H9 (cell line): Measurements from ENCODE around the gene CCDC174. TPM values are rescaled to one million over a fixed set of nuclear protein-coding genes. Genes with fewer than 3 reads are reported as not detected.

ENCODE experiments used
- DNase-seq: peaks from one replicate; pipeline ENCODE4 v3.0.0-alpha.2; 2017
- H2AFZ ChIP-seq: one replicate; pipeline ENCODE4 v1.6.1; 2013; ENCODE audit warnings: mild to moderate bottlenecking, low read length, control low read depth, moderate library complexity
- H2AK5ac ChIP-seq: 2 replicates; pipeline ENCODE4 v1.6.1; 2013; ENCODE audit warnings: low read length, control low read depth, mixed read lengths; ENCODE audit not compliant: insufficient read length
- H2BK120ac ChIP-seq: one replicate; pipeline ENCODE4 v1.6.1; 2013; ENCODE audit warnings: low read depth, mild to moderate bottlenecking, low read length, control low read depth, inconsistent platforms; ENCODE audit not compliant: poor library complexity, severe bottlenecking
- H2BK12ac ChIP-seq: 2 replicates; pipeline ENCODE4 v1.6.1; 2013; ENCODE audit warnings: low read length, control low read depth, mixed read lengths, low read depth; ENCODE audit not compliant: insufficient read length
- H2BK15ac ChIP-seq: 2 replicates; pipeline ENCODE4 v1.6.1; 2013; ENCODE audit warnings: low read depth, low read length, control low read depth
- H2BK20ac ChIP-seq: one replicate; pipeline ENCODE4 v1.6.1; 2013; ENCODE audit warnings: low read depth, mild to moderate bottlenecking, low read length, control low read depth, inconsistent platforms; ENCODE audit not compliant: poor library complexity, severe bottlenecking
- H2BK5ac ChIP-seq: 2 replicates; pipeline ENCODE4 v1.6.1; 2013; ENCODE audit warnings: low read length, control low read depth, mixed read lengths; ENCODE audit not compliant: insufficient read length
- H3K14ac ChIP-seq: 2 replicates; pipeline ENCODE4 v1.6.1; 2013; ENCODE audit warnings: low read length, control low read depth; ENCODE audit not compliant: insufficient read depth
- H3K18ac ChIP-seq: 2 replicates; pipeline ENCODE4 v1.6.1; 2013; ENCODE audit warnings: low read depth, mild to moderate bottlenecking, mixed read lengths, low read length, control low read depth; ENCODE audit not compliant: insufficient read length
- H3K23ac ChIP-seq: 2 replicates; pipeline ENCODE4 v1.6.1; 2013; ENCODE audit warnings: low read length, control low read depth, mixed read lengths, low read depth; ENCODE audit not compliant: insufficient read length
- H3K23me2 ChIP-seq: 2 replicates; pipeline ENCODE4 v1.6.1; 2013; ENCODE audit warnings: low read depth, mild to moderate bottlenecking, mixed read lengths, low read length, control low read depth; ENCODE audit not compliant: insufficient read length, poor library complexity, severe bottlenecking
- H3K27ac ChIP-seq: 2 replicates; pipeline ENCODE4 v1.5.1; 2013; ENCODE audit warnings: low read length, control low read depth, mixed read lengths, low read depth; ENCODE audit not compliant: insufficient read length
- H3K27me3 ChIP-seq: 2 replicates; pipeline ENCODE4 v1.6.1; 2013; ENCODE audit warnings: low read length, control low read depth, inconsistent platforms; ENCODE audit not compliant: insufficient read depth
- H3K4ac ChIP-seq: 2 replicates; pipeline ENCODE4 v1.6.1; 2013; ENCODE audit warnings: low read depth, mild to moderate bottlenecking, control low read depth, inconsistent platforms, low read length, moderate library complexity
- H3K4me1 ChIP-seq: 2 replicates; pipeline ENCODE4 v1.6.1; 2013; ENCODE audit warnings: low read length, control low read depth, inconsistent platforms; ENCODE audit not compliant: insufficient read depth
- H3K4me2 ChIP-seq: 2 replicates; pipeline ENCODE4 v1.6.1; 2013; ENCODE audit warnings: low read length, control low read depth, mixed read lengths; ENCODE audit not compliant: insufficient read length, insufficient read depth
- H3K56ac ChIP-seq: 2 replicates; pipeline ENCODE4 v1.6.1; 2013; ENCODE audit warnings: low read depth, mild to moderate bottlenecking, mixed read lengths, low read length, control low read depth; ENCODE audit not compliant: insufficient read length
- H3K79me1 ChIP-seq: 2 replicates; pipeline ENCODE4 v1.6.1; 2013; ENCODE audit warnings: low read depth, mild to moderate bottlenecking, moderate library complexity, low read length, control low read depth, inconsistent platforms; ENCODE audit not compliant: insufficient read depth, poor library complexity, severe bottlenecking
- H3K79me2 ChIP-seq: 2 replicates; pipeline ENCODE4 v1.6.1; 2013; ENCODE audit warnings: low read length, control low read depth, inconsistent platforms; ENCODE audit not compliant: insufficient read depth
- H3K9ac ChIP-seq: 2 replicates; pipeline ENCODE4 v1.6.1; 2013; ENCODE audit warnings: low read length, control low read depth, mixed read lengths; ENCODE audit not compliant: insufficient read length; ENCODE audit errors: extremely low read depth
- H3K9me3 ChIP-seq: one replicate; pipeline ENCODE4 v1.6.1; 2013; ENCODE audit warnings: low read depth, low read length, inconsistent platforms; ENCODE audit not compliant: control insufficient read depth
- H3T11ph ChIP-seq: one replicate; pipeline ENCODE4 v1.6.1; 2013; ENCODE audit warnings: mild to moderate bottlenecking, low read length, control low read depth, inconsistent platforms
- H4K20me1 ChIP-seq: one replicate; pipeline ENCODE4 v1.6.1; 2013; ENCODE audit not compliant: control insufficient read depth, insufficient read length, insufficient read depth
- H4K5ac ChIP-seq: 2 replicates; pipeline ENCODE4 v1.6.1; 2013; ENCODE audit warnings: low read depth, mild to moderate bottlenecking, mixed read lengths, low read length, control low read depth; ENCODE audit not compliant: insufficient read length
- H4K8ac ChIP-seq: replicated peaks from 2 replicates; pipeline ENCODE4 v1.6.1; 2013; ENCODE audit warnings: low read length, control low read depth, mixed read lengths, low read depth; ENCODE audit not compliant: insufficient read length
- H4K91ac ChIP-seq: 2 replicates; pipeline ENCODE4 v1.6.1; 2013; ENCODE audit warnings: low read depth, mild to moderate bottlenecking, moderate library complexity, mixed read lengths, low read length, control low read depth; ENCODE audit not compliant: insufficient read length
- H3K27ac Mint-ChIP-seq, 3 experiments: 2 replicates in 2 of 3; 3 replicates in 1 of 3; pipeline ENCODE4 v1.8.0; 2020 to 2021; ENCODE audit warnings: mixed read lengths in 3 of 3, mild to moderate bottlenecking in 1 of 3, moderate library complexity in 1 of 3
- H3K27me3 Mint-ChIP-seq: 2 replicates; pipeline ENCODE4 v1.8.0; 2021; ENCODE audit warnings: low read depth, mild to moderate bottlenecking, moderate library complexity, mixed read lengths
- H3K36me3 Mint-ChIP-seq, 3 experiments: 2 replicates in 2 of 3; 3 replicates in 1 of 3; pipeline ENCODE4 v1.8.0; 2020 to 2021; ENCODE audit warnings: low read depth in 3 of 3, mixed read lengths in 3 of 3; ENCODE audit not compliant: insufficient read depth in 1 of 3
- H3K4me1 Mint-ChIP-seq, 2 experiments: 2 replicates each; pipeline ENCODE4 v1.8.0; 2020; ENCODE audit warnings: mixed read lengths in 2 of 2
- H3K4me3 Mint-ChIP-seq, 2 experiments: 2 replicates in 1 of 2; 3 replicates in 1 of 2; pipeline ENCODE4 v1.8.0; 2020 to 2021; ENCODE audit warnings: mild to moderate bottlenecking in 2 of 2, mixed read lengths in 2 of 2, moderate library complexity in 1 of 2
- H3K9me3 Mint-ChIP-seq, 2 experiments: 2 replicates in 1 of 2; 3 replicates in 1 of 2; pipeline ENCODE4 v1.8.0; 2020; ENCODE audit warnings: mild to moderate bottlenecking in 2 of 2, mixed read lengths in 2 of 2, moderate library complexity in 1 of 2
- CTCF ChIP-seq: fragments of 200-600 bp; sonication (generic); conservative IDR thresholded peaks from 3 replicates; pipeline ENCODE4 v1.8.0; 2021; ENCODE audit warnings: antibody characterized with exemption, mild to moderate bottlenecking
- WGBS: extraction: QIAGEN DNeasy Blood & Tissue Kit; methylation state at CpG from one replicate; pipeline ENCODE4 v1.1.7; 2013; ENCODE audit warnings: missing lambda C conversion rate, low lambda C conversion rate, mixed read lengths; ENCODE audit not compliant: insufficient read length; ENCODE audit errors: extremely low coverage; 5-methylcytosine and 5-hydroxymethylcytosine counted together
- total RNA-seq: library from RNA; stranded (reverse); gene quantifications from 2 replicates; pipeline ENCODE4 v1.2.1, GENCODE V29; 2021

CCDC174 gene
- total RNA-seq, 1 experiment from 2014 or later, result 15.2 TPM

- H3K9me3 Mint-ChIP-seq, result peaks cover 9 to 10% of the 10 kb centered on the region in 2 experiments
These were observed 28.6 kb downstream of the CCDC174 start for GRCh38 chr3:14680115-14680514.

More at GRCh38 chr3:14680115-14680514, 28.6 kb downstream of the CCDC174 start:
- Histone ChIP-seq H3K4me2 (no peak overlapping the region), H2AFZ (no peak overlapping the region), H3K18ac (no peak overlapping the region), H2BK15ac (no peak overlapping the region), H2BK20ac (no peak overlapping the region), H2BK12ac (no peak overlapping the region), H2BK5ac (no peak overlapping the region), H3K9ac (no peak overlapping the region), H4K5ac (no peak overlapping the region), H2AK5ac (no peak overlapping the region), H3K23me2 (no peaks in the 10 kb centered on the region), H3K4ac (no peak overlapping the region), H3K27ac (no peak overlapping the region), H3K9me3 (no peaks in the 10 kb centered on the region), H3K27me3 (no peaks in the 10 kb centered on the region), H4K20me1 (no peaks in the 10 kb centered on the region), H3K4me1 (no peaks in the 10 kb centered on the region), H3K79me1 (no peaks in the 10 kb centered on the region), H3T11ph (no peak overlapping the region), H4K91ac (no peak overlapping the region), H3K56ac (no peak overlapping the region), H3K79me2 (no peaks in the 10 kb centered on the region), H2BK120ac (no peak overlapping the region), H3K14ac (no peak overlapping the region), H3K23ac (no peak overlapping the region), H4K8ac (no peak overlapping the region)
- H3K36me3 Mint-ChIP-seq, result peaks cover 0 to 8% (median 4%) of the 10 kb centered on the region in 3 experiments; a peak in 2 of 7 replicates
- no CpG with 5 or more reads among the region's 1 CpG for WGBS
- H3K4me1 Mint-ChIP-seq, result no peaks in the 10 kb centered on the region
- H3K27me3 Mint-ChIP-seq, result peaks cover 15% of the 10 kb centered on the region
- TF ChIP-seq CTCF, result no peak
- no peak for DNase-seq
- no peak overlapping the region for H3K4me3 Mint-ChIP-seq
- no peak overlapping the region for H3K27ac Mint-ChIP-seq
